GM23248 (cell line): Measurements from ENCODE around the gene ANKS1B. TPM values are rescaled to one million over a fixed set of nuclear protein-coding genes. Genes with fewer than 3 reads are reported as not detected.

Experiments
- DNase-seq: peaks from one replicate; pipeline ENCODE4 v3.0.0-alpha.2; 2015
- H2AFZ ChIP-seq: fragments of 200-600 bp; sonication (generic); 2 replicates; pipeline ENCODE4 v1.6.1; 2016; ENCODE audit warnings: antibody characterized with exemption
- H3F3A ChIP-seq: fragments of 200-600 bp; sonication (generic); 2 replicates; pipeline ENCODE4 v1.6.1; 2016; ENCODE audit warnings: mild to moderate bottlenecking, antibody characterized with exemption, mixed run types; ENCODE audit not compliant: insufficient read depth
- H3K27ac ChIP-seq: fragments of 200-600 bp; sonication (generic); 2 replicates; pipeline ENCODE4 v1.5.1; 2016; ENCODE audit warnings: mild to moderate bottlenecking
- H3K27me3 ChIP-seq: fragments of 200-600 bp; sonication (generic); replicated peaks from 2 replicates; pipeline ENCODE4 v1.6.1; 2016; ENCODE audit warnings: mild to moderate bottlenecking; ENCODE audit not compliant: insufficient read depth
- H3K36me3 ChIP-seq: fragments of 200-600 bp; sonication (generic); 2 replicates; pipeline ENCODE4 v1.6.1; 2016; ENCODE audit warnings: low read depth, mild to moderate bottlenecking
- H3K4me1 ChIP-seq: fragments of 200-600 bp; sonication (generic); 2 replicates; pipeline ENCODE4 v1.6.1; 2016; ENCODE audit warnings: mild to moderate bottlenecking; ENCODE audit not compliant: insufficient read depth
- H3K4me2 ChIP-seq: fragments of 200-600 bp; sonication (generic); one replicate; pipeline ENCODE4 v1.6.1; 2016; ENCODE audit warnings: mild to moderate bottlenecking; ENCODE audit not compliant: unreplicated experiment
- H3K4me3 ChIP-seq: fragments of 200-600 bp; sonication (generic); 2 replicates; pipeline ENCODE4 v1.5.1; 2016; ENCODE audit warnings: mild to moderate bottlenecking
- H3K79me2 ChIP-seq: fragments of 200-600 bp; sonication (generic); 2 replicates; pipeline ENCODE4 v1.6.1; 2016; ENCODE audit warnings: mild to moderate bottlenecking; ENCODE audit not compliant: insufficient read depth
- H3K9ac ChIP-seq: fragments of 200-600 bp; sonication (generic); 2 replicates; pipeline ENCODE4 v1.6.1; 2016; ENCODE audit warnings: mild to moderate bottlenecking
- H3K9me2 ChIP-seq: fragments of 200-600 bp; sonication (generic); 2 replicates; pipeline ENCODE4 v1.6.1; 2016; ENCODE audit warnings: mixed run types, mild to moderate bottlenecking, moderate library complexity; ENCODE audit not compliant: insufficient read depth
- H3K9me3 ChIP-seq: fragments of 200-600 bp; sonication (generic); one replicate; pipeline ENCODE4 v1.6.1; 2017; ENCODE audit warnings: low read depth
- H4K20me1 ChIP-seq: fragments of 200-600 bp; sonication (generic); 2 replicates; pipeline ENCODE4 v1.6.0; 2016; ENCODE audit not compliant: insufficient read depth
- EZH2 ChIP-seq: fragments of 200-600 bp; sonication (generic); IDR thresholded peaks from 2 replicates; pipeline ENCODE4 v1.6.1; 2018; ENCODE audit warnings: antibody characterized with exemption, mild to moderate bottlenecking; ENCODE audit not compliant: insufficient read depth, poor library complexity, severe bottlenecking
- EZH2phosphoT487 ChIP-seq: fragments of 200-600 bp; sonication (generic); IDR thresholded peaks from 2 replicates; pipeline ENCODE4 v1.6.1; 2018; ENCODE audit warnings: antibody characterized with exemption, moderate library complexity, mild to moderate bottlenecking, low read depth; ENCODE audit not compliant: insufficient read depth
- WGBS, 2 experiments: methylation state at CpG; one replicate each; pipeline ENCODE4 v1.1.6; 2015 to 2017; ENCODE audit warnings: low lambda C conversion rate in 2 of 2, low coverage in 1 of 2; ENCODE audit errors: missing lambda C conversion rate in 2 of 2; 5-methylcytosine and 5-hydroxymethylcytosine counted together
- in situ Hi-C: fragments of 300-500 bp; cut with MboI; formaldehyde crosslinking; loops from 2 replicates; pipeline ENCODE4 v1.15.0; 2020
- polyA plus RNA-seq: library from polyadenylated mRNA; unstranded; fragments of >200 nt; fragmentation: Nextera tagmentation; extraction: Ambion mirVana; gene quantifications from 2 replicates; pipeline ENCODE4 v1.2.1, GENCODE V29; 2016
- total RNA-seq: library from RNA; depleted of rRNA; stranded (reverse); fragments of >200 nt; shearing (Covaris generic); gene quantifications from 2 replicates; pipeline ENCODE4 v1.2.3, GENCODE V29; 2014

The ANKS1B gene
- total and polyA plus RNA-seq, 2 experiments from 2014 or later = not detected

GRCh38 chr12:99213047-99213446 lies 771.7 kb downstream of the ANKS1B start:
- Histone ChIP-seq H3K9me2 (no peaks in the 10 kb centered on the region), H3K4me2 (no peak overlapping the region), H3K9me3 (no peaks in the 10 kb centered on the region), H3K4me1 (no peaks in the 10 kb centered on the region), H4K20me1 (no peaks in the 10 kb centered on the region), H3K9ac (no peak overlapping the region), H3K27me3 (no peaks in the 10 kb centered on the region), H3F3A (no peaks in the 10 kb centered on the region), H2AFZ (no peak overlapping the region), H3K36me3 (no peaks in the 10 kb centered on the region), H3K4me3 (no peak overlapping the region), H3K27ac (no peak overlapping the region), H3K79me2 (no peaks in the 10 kb centered on the region)
- WGBS, 2 experiments = 42 to 53% methylated on average over 5 of the region's 5 CpGs
- TF ChIP-seq EZH2phosphoT487 = no peak
- TF ChIP-seq EZH2 = no peak
- in situ Hi-C loops = no loop called here
- DNase-seq = no peak

GRCh38 chr12:99212275-99212674 lies 772.5 kb downstream of the ANKS1B start:
- no peak overlapping the region for H3K4me2 ChIP-seq
- H3K9ac ChIP-seq = no peak overlapping the region
- H3K9me3 ChIP-seq = no peaks in the 10 kb centered on the region
- H2AFZ ChIP-seq = no peak overlapping the region
- no peak for DNase-seq
- no peak for TF ChIP-seq EZH2
- no peak for TF ChIP-seq EZH2phosphoT487
- H4K20me1 ChIP-seq = no peaks in the 10 kb centered on the region
- no peak overlapping the region for H3K27ac ChIP-seq
- no peaks in the 10 kb centered on the region for H3K9me2 ChIP-seq
- in situ Hi-C loops = no loop called here
- no peaks in the 10 kb centered on the region for H3K4me1 ChIP-seq
- H3K4me3 ChIP-seq = no peak overlapping the region
- 11% methylated on average over 2 of the region's 2 CpGs for WGBS, 2 experiments
- no peaks in the 10 kb centered on the region for H3F3A ChIP-seq
- H3K27me3 ChIP-seq = no peaks in the 10 kb centered on the region
- H3K36me3 ChIP-seq = no peaks in the 10 kb centered on the region
- no peaks in the 10 kb centered on the region for H3K79me2 ChIP-seq

DNA sequence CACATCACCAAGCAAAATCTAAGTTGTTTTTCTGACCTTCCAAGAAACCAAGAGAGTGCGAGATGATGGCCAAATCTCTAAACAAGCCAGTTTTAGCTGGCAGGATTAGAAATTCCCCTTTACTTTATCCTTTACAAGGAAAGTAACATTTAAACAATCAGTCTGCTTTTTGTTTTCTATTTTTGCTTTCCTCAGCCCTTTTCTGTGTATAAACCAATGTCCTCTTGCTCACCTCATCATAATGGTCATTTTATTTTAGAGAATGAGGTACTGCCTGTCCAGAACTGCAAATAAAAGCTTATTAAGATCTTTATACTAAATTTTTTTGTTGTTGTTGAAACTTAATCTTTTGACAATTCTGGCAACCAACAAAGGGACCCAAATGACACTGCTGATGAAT lies 779.6 kb downstream of the ANKS1B start:
- Histone ChIP-seq H3K4me3 (no peak overlapping the region), H2AFZ (no peak overlapping the region), H3F3A (no peaks in the 10 kb centered on the region), H4K20me1 (no peaks in the 10 kb centered on the region), H3K4me2 (no peak overlapping the region), H3K9me2 (no peaks in the 10 kb centered on the region), H3K9me3 (no peaks in the 10 kb centered on the region), H3K4me1 (no peaks in the 10 kb centered on the region), H3K36me3 (no peaks in the 10 kb centered on the region), H3K27me3 (no peaks in the 10 kb centered on the region), H3K79me2 (no peaks in the 10 kb centered on the region), H3K27ac (no peak overlapping the region), H3K9ac (no peak overlapping the region)
- in situ Hi-C loops = no loop called here
- no peak for DNase-seq
- 43 to 53% methylated on average over 1 of the region's 1 CpG for WGBS, 2 experiments
- TF ChIP-seq EZH2 (no peak), EZH2phosphoT487 (no peak)

GRCh38 chr12:99201906-99202645 lies 782.7 kb downstream of the ANKS1B start:
- Histone ChIP-seq H3K27ac (no peak overlapping the region), H3K9me3 (no peaks in the 10 kb centered on the region), H3K4me2 (no peak overlapping the region), H2AFZ (no peak overlapping the region), H3K4me3 (no peak overlapping the region), H3K79me2 (no peaks in the 10 kb centered on the region), H4K20me1 (no peaks in the 10 kb centered on the region), H3K9me2 (no peaks in the 10 kb centered on the region), H3K4me1 (no peaks in the 10 kb centered on the region), H3K9ac (no peak overlapping the region), H3F3A (no peaks in the 10 kb centered on the region), H3K36me3 (no peaks in the 10 kb centered on the region), H3K27me3 (no peaks in the 10 kb centered on the region)
- no peak for TF ChIP-seq EZH2
- no peak for TF ChIP-seq EZH2phosphoT487
- no peak for DNase-seq
- whole genome bisulfite sequencing, 2 experiments = 20 to 22% methylated on average over 3 of the region's 3 CpGs
- in situ Hi-C loops = no loop called here
